HepG2 (cell line): Measurements from ENCODE around the gene NFIC. TPM values are rescaled to one million over a fixed set of nuclear protein-coding genes. Genes with fewer than 3 reads are reported as not detected.

Experiments
- KLF11 ChIP-seq: IDR thresholded peaks from 2 replicates; pipeline ENCODE4 v1.6.1; 2016; ENCODE audit warnings: missing compliant biosample characterization
- NBN ChIP-seq: fragments of 450-650 bp; conservative IDR thresholded peaks from 2 replicates; pipeline ENCODE4 v1.6.1; 2017
- NFRKB ChIP-seq: fragments of 450-650 bp; IDR thresholded peaks from 2 replicates; pipeline ENCODE4 v1.6.1; 2017
- ZMYM2 ChIP-seq: sonication (generic); formaldehyde crosslinking; IDR thresholded peaks from 2 replicates; pipeline ENCODE4 v1.8.0; 2022; ENCODE audit warnings: mild to moderate bottlenecking, missing genetic modification reagents
- ZNF281 ChIP-seq: sonication (generic); formaldehyde crosslinking; IDR thresholded peaks from 2 replicates; pipeline ENCODE4 v1.4.0; 2020; ENCODE audit warnings: missing genetic modification reagents, borderline replicate concordance
- ZNF550 ChIP-seq: sonication (generic); formaldehyde crosslinking; IDR thresholded peaks from 2 replicates; pipeline ENCODE4 v1.4.0; 2020; ENCODE audit warnings: mild to moderate bottlenecking, missing genetic modification reagents, borderline replicate concordance
- ZNF790 ChIP-seq: sonication (generic); formaldehyde crosslinking; IDR thresholded peaks from 2 replicates; pipeline ENCODE4 v1.8.0; 2022; ENCODE audit warnings: missing genetic modification reagents, mild to moderate bottlenecking, borderline replicate concordance
- polyA plus RNA-seq, 8 experiments: library from polyadenylated mRNA; depleted of rRNA in 3 of 8; stranded (reverse) in 7 of 8; unstranded in 1 of 8; fragments of >200 nt; fragmentation: Illumina TruSeq in 4 of 8; extraction: Trizol in 4 of 8; gene quantifications; 2 replicates each; pipeline versions ENCODE4 v1.2.1 to v1.2.3, GENCODE V29; 2011 to 2016; ENCODE audit warnings: low read depth in 4 of 8, missing spikeins in 1 of 8, mixed read lengths in 1 of 8; ENCODE audit not compliant: insufficient read depth in 1 of 8
- total RNA-seq, 5 experiments: library from RNA; depleted of rRNA; stranded (reverse); fragments of >200 nt; fragmentation: Illumina TruSeq; extraction: Trizol; gene quantifications; 2 replicates each; pipeline ENCODE4 v1.2.3, GENCODE V29; 2016; ENCODE audit warnings: low read depth in 1 of 5
- TF ChIP-seq, protein P1 (sequence below): sonication (generic); formaldehyde crosslinking; IDR thresholded peaks from 2 replicates; pipeline ENCODE4 v1.5.0; 2020; ENCODE audit warnings: mild to moderate bottlenecking, missing genetic modification reagents, borderline replicate concordance

NFIC gene
- total and polyA plus RNA-seq, 2 of the 13 experiments (the other 11 are each of a cell fraction or from before 2014, with no cell fraction given) = 1.3 to 2.5 TPM

DNA sequence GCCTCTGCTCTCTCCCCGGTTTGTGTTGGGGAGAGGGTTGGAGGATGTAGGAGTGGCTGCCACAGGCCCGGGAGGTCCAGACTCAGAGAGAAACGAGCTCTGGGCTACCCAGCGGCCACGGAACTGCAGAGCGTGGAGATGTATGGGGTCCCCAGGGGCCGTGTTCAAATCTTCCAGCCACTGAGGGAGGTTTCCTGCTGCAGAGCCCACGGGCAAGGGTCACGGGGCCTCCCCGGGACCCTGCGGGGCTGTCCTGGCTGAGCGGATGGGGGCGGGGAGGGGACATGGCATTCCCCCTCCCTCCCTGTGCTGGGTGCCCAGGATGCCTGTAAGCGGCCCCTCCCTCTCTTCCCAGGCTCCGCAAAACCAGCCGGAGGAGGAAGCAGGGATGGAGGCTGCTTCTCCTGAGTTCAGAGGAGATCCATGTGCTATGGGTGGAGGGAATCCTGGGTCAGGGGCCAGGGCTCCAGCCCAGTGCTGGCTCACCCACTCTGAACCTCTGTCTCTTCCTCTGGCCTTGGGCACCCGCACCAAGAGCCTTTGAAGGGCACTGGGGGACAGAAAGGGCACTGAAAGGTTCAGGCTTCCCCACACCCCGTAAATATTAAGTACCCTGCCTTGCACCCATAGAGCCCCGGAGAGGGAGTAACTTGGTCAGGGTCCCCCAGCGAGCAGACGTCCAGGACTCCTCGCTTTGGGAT lies 91.3 kb downstream of the NFIC start (continued):
- TF ChIP-seq, protein P1, sequence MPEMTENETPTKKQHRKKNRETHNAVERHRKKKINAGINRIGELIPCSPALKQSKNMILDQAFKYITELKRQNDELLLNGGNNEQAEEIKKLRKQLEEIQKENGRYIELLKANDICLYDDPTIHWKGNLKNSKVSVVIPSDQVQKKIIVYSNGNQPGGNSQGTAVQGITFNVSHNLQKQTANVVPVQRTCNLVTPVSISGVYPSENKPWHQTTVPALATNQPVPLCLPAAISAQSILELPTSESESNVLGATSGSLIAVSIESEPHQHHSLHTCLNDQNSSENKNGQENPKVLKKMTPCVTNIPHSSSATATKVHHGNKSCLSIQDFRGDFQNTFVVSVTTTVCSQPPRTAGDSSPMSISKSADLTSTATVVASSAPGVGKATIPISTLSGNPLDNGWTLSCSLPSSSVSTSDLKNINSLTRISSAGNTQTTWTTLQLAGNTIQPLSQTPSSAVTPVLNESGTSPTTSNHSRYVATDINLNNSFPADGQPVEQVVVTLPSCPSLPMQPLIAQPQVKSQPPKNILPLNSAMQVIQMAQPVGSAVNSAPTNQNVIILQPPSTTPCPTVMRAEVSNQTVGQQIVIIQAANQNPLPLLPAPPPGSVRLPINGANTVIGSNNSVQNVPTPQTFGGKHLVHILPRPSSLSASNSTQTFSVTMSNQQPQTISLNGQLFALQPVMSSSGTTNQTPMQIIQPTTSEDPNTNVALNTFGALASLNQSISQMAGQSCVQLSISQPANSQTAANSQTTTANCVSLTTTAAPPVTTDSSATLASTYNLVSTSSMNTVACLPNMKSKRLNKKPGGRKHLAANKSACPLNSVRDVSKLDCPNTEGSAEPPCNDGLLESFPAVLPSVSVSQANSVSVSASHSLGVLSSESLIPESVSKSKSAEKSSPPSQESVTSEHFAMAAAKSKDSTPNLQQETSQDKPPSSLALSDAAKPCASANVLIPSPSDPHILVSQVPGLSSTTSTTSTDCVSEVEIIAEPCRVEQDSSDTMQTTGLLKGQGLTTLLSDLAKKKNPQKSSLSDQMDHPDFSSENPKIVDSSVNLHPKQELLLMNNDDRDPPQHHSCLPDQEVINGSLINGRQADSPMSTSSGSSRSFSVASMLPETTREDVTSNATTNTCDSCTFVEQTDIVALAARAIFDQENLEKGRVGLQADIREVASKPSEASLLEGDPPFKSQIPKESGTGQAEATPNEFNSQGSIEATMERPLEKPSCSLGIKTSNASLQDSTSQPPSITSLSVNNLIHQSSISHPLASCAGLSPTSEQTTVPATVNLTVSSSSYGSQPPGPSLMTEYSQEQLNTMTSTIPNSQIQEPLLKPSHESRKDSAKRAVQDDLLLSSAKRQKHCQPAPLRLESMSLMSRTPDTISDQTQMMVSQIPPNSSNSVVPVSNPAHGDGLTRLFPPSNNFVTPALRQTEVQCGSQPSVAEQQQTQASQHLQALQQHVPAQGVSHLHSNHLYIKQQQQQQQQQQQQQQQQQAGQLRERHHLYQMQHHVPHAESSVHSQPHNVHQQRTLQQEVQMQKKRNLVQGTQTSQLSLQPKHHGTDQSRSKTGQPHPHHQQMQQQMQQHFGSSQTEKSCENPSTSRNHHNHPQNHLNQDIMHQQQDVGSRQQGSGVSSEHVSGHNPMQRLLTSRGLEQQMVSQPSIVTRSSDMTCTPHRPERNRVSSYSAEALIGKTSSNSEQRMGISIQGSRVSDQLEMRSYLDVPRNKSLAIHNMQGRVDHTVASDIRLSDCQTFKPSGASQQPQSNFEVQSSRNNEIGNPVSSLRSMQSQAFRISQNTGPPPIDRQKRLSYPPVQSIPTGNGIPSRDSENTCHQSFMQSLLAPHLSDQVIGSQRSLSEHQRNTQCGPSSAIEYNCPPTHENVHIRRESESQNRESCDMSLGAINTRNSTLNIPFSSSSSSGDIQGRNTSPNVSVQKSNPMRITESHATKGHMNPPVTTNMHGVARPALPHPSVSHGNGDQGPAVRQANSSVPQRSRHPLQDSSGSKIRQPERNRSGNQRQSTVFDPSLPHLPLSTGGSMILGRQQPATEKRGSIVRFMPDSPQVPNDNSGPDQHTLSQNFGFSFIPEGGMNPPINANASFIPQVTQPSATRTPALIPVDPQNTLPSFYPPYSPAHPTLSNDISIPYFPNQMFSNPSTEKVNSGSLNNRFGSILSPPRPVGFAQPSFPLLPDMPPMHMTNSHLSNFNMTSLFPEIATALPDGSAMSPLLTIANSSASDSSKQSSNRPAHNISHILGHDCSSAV = no peak
- TF ChIP-seq ZMYM2 (CRISPR knock-in tag) = no peak
- TF ChIP-seq NFRKB = no peak
- no peak for TF ChIP-seq ZNF550 (CRISPR knock-in tag)
- no peak for TF ChIP-seq ZNF281 (CRISPR knock-in tag)
- TF ChIP-seq KLF11 (CRISPR knock-in tag) = no peak
- no peak for TF ChIP-seq ZNF790 (CRISPR knock-in tag)
- TF ChIP-seq NBN = no peak
